Subcutaneous adipose tissue (tissue), 4 donors: ENCODE measurements around the gene EXTL1. TPM values are rescaled to one million over a fixed set of nuclear protein-coding genes. Genes with fewer than 3 reads are reported as not detected.

ENCODE experiments used
- CTCF ChIP-seq: fragments of 450-650 bp; IDR thresholded peaks from one replicate; pipeline ENCODE4 v1.5.1; 2016; ENCODE audit warnings: low read depth, mild to moderate bottlenecking, control low read depth, antibody characterized with exemption, moderate library complexity
- total RNA-seq, 4 donors: library from RNA; depleted of rRNA; stranded (reverse); fragments of >200 nt; gene quantifications; one replicate each; pipeline ENCODE4 v1.1.0, GENCODE V29; 2016

EXTL1 gene
- total RNA-seq, 4 donors from 2014 or later = not detected

- TF ChIP-seq CTCF = no peak
Measured at GRCh38 chr1:26029054-26029863, 7.7 kb downstream of the EXTL1 start.

DNA sequence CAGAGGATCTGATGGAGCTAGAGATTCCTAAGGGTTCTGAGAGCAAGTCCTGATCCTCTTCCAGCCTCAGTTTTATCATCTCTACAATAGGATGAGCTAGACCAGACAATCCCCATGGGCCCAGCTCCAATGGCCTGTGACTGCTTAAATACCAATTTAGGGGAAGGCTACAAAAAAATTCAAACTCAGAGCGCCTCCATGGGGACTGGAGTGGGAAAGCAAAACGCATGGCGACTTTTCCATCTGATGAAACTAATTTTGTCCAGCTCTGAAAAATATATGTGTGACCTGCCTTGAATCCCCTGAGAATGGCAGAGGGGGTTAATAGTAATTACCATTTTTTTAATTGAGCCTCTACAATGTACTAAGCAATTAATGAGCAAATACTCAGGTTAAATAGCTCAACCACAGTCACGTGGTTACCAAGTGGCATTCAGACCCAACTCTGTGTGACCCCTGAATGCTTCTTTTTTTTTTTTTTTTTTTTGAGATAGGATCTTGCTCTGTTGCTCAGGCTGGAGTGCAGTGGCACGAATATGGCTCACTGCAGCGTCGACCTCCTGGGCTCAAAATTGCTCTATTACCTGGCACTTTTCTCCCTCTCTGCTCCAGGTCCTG is 8.4 kb downstream of the EXTL1 start:
- TF ChIP-seq CTCF = no peak

- TF ChIP-seq CTCF = no peak
Measured at GRCh38 chr1:26031196-26031595, 9.6 kb downstream of the EXTL1 start.

- no peak for TF ChIP-seq CTCF
Measured at GRCh38 chr1:26031611-26032220, 10.1 kb downstream of the EXTL1 start.

GRCh38 chr1:26032656-26033357 is 11.2 kb downstream of the EXTL1 start:
- TF ChIP-seq CTCF = no peak

- no peak for TF ChIP-seq CTCF
Measured at GRCh38 chr1:26034504-26035202, 13.1 kb downstream of the EXTL1 start.
